ENCODE data around the gene CDKAL1.

The CDKAL1 gene

DNA sequence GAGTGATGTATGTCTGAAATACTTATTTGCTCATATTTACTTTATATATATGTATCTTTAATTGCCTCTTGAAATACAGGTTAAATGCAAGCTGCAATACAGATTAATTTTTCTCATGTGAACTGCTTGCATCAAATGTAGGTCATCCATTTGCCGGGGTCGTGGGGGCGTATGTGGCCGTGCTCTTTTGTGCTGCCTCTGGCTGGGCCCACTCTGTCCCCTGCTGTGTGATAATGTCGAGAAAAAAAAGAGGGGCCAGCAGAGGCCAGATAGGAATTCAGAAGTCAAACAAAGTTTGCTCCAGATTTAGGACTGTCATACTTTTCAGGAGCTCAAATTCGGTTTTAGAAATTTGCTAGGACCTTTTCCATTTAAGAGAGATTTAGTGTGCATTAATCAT lies 599.6 kb downstream of the CDKAL1 start:
- POLR2A ChIA-PET = no interaction called here
- no peak for TF ChIP-seq NFRKB (IDR thresholded peaks at IDR 0.05)
- no peak for TF ChIP-seq ARNT (IDR thresholded peaks at IDR 0.05)
- no peak for TF ChIP-seq ELF4 (IDR thresholded peaks at IDR 0.05)
- TF ChIP-seq, protein P1, sequence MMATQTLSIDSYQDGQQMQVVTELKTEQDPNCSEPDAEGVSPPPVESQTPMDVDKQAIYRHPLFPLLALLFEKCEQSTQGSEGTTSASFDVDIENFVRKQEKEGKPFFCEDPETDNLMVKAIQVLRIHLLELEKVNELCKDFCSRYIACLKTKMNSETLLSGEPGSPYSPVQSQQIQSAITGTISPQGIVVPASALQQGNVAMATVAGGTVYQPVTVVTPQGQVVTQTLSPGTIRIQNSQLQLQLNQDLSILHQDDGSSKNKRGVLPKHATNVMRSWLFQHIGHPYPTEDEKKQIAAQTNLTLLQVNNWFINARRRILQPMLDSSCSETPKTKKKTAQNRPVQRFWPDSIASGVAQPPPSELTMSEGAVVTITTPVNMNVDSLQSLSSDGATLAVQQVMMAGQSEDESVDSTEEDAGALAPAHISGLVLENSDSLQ (IDR thresholded peaks at IDR 0.05) = no peak
- no peak for TF ChIP-seq FOXK2 (IDR thresholded peaks at IDR 0.05)
- TF ChIP-seq TARDBP (IDR thresholded peaks at IDR 0.05) = no peak
- no peak for TF ChIP-seq L3MBTL2 (conservative IDR thresholded peaks at IDR 0.05)
- TF ChIP-seq HDGF (IDR thresholded peaks at IDR 0.05; ENCODE audit: borderline replicate concordance) = no peak
- no peak for TF ChIP-seq CTBP1 (IDR thresholded peaks at IDR 0.05; ENCODE audit: borderline replicate concordance)
- TF ChIP-seq SUZ12 (IDR thresholded peaks at IDR 0.05) = no peak
- TF ChIP-seq BHLHE40 (IDR thresholded peaks at IDR 0.05; ENCODE audit: borderline replicate concordance) = no peak
- TF ChIP-seq ZNF384 (IDR thresholded peaks at IDR 0.05) = no peak
- CTCF ChIA-PET = interaction anchor here (0.6 kb wide), 1 partner anchor 416 kb away, joined by 4 read pairs; no protein-coding TSS in a partner anchor
- no peak for DNase-seq (ENCODE audit: extremely low spot score)

DNA sequence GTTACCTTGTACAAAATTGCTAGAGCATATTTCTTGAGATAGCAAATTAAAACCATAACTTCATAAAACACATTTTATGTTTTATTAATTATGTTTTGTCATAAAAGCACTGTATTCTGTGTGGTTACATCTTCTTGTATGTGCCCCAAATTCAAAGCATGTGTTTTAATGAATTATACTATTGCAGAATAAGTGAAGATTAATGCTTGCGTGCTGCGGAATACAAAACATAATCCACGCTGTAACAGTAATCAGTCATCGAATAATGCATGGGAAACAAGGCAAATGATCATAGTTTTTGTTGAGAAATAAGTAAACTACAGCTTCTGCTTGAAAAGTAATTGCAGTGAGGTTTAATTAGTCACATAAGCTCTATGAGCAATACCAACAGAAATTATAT lies 600.1 kb downstream of the CDKAL1 start:
- ChIA-PET POLR2A (no interaction called here), CTCF (interaction anchor here (0.6 kb wide), 1 partner anchor 415 kb away, joined by 4 read pairs; no protein-coding TSS in a partner anchor)

DNA sequence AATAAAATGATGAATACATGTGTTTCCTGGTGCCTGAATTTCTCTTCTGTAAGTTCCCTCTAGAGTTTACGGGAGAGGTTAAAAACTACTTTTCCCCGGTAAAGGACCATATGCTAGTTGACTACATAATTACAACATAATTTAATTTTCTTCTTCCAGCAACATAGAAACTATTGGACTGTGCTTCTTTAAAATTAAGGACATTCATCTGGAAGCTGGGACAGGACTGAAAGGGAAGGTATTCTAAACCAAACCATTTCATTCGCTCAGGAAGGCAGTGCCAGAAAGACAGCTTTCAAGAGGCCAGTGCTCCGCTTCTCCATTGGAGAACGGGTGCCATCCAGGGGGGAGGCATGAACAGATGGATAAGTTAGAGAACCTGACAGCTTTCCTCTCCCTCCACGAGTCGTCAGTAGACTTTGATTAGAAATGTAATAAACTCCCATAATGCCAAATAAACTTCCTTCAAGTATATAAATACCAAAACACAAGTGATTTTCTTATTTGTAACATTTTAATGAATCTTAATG lies 601.3 kb downstream of the CDKAL1 start:
- no peak for DNase-seq (ENCODE audit: extremely low spot score)
- TF ChIP-seq FOXM1 (IDR thresholded peaks at IDR 0.05; ENCODE audit: borderline replicate concordance) = no peak
- no peak for TF ChIP-seq FOXK2 (IDR thresholded peaks at IDR 0.05)
- no peak for TF ChIP-seq CTBP1 (IDR thresholded peaks at IDR 0.05; ENCODE audit: borderline replicate concordance)
- TF ChIP-seq TARDBP (IDR thresholded peaks at IDR 0.05) = no peak
- no peak for TF ChIP-seq ARNT (IDR thresholded peaks at IDR 0.05)
- TF ChIP-seq SP1 (IDR thresholded peaks at IDR 0.05) = no peak
- no peak for TF ChIP-seq FOXA1 (IDR thresholded peaks at IDR 0.05)
- ChIA-PET POLR2A (no interaction called here), CTCF (no interaction called here)

More for the DNA sequence above, 600.1 kb downstream of the CDKAL1 start:
- no peak for TF ChIP-seq SUZ12 (IDR thresholded peaks at IDR 0.05)
- TF ChIP-seq L3MBTL2 (conservative IDR thresholded peaks at IDR 0.05) = no peak
- TF ChIP-seq, protein P1 (IDR thresholded peaks at IDR 0.05) = no peak
- no peak for TF ChIP-seq TARDBP (IDR thresholded peaks at IDR 0.05)
- no peak for TF ChIP-seq NFRKB (IDR thresholded peaks at IDR 0.05)
- no peak for TF ChIP-seq LEF1 (IDR thresholded peaks at IDR 0.05; ENCODE audit: borderline replicate concordance)
- no peak for TF ChIP-seq HDGF (IDR thresholded peaks at IDR 0.05; ENCODE audit: borderline replicate concordance)
- no peak for TF ChIP-seq SP1 (IDR thresholded peaks at IDR 0.05)
- TF ChIP-seq ARNT (IDR thresholded peaks at IDR 0.05) = no peak
- TF ChIP-seq CTBP1 (IDR thresholded peaks at IDR 0.05; ENCODE audit: borderline replicate concordance) = no peak
- no peak for TF ChIP-seq FOXA1 (IDR thresholded peaks at IDR 0.05)
- no peak for TF ChIP-seq ELF4 (IDR thresholded peaks at IDR 0.05)
- TF ChIP-seq FOXK2 (IDR thresholded peaks at IDR 0.05) = no peak
- no peak for TF ChIP-seq BHLHE40 (IDR thresholded peaks at IDR 0.05; ENCODE audit: borderline replicate concordance)
- no peak for TF ChIP-seq FOXM1 (IDR thresholded peaks at IDR 0.05; ENCODE audit: borderline replicate concordance)
- TF ChIP-seq ZNF384 (IDR thresholded peaks at IDR 0.05) = no peak
- no peak for DNase-seq (ENCODE audit: extremely low spot score)

DNA sequence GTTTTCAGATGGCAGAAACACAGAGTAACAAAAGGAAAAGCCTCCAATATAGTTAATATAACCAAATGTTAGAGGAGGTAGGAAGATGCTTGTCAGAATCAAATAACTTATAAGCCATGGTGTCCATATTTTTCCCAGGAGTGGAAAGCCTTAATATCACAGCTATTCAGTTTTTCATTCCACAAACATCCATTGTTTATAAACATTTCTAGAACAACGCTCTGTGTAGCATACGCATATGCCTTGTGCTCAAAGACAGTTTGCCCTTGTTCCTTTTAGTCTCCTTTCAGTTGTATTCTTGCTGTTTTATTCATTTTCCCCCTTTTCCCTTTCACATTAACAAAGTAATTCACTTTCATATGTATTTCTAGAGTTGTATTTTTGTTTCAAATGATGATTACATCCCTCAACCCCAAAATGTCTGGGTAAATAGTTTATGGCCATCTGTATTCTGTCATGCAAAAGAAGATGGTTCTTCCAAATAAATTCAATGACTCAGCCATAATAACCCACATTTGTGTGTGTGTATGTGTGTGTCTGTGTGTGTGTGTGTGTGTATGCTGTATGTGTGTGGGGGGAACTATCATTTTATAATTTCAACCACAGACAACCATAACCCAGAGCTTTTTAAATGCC lies 603.6 kb downstream of the CDKAL1 start:
- TF ChIP-seq, protein P1 (IDR thresholded peaks at IDR 0.05) = no peak
- POLR2A ChIA-PET = no interaction called here
- no peak for DNase-seq (ENCODE audit: extremely low spot score)
- CTCF ChIA-PET = no interaction called here

DNA sequence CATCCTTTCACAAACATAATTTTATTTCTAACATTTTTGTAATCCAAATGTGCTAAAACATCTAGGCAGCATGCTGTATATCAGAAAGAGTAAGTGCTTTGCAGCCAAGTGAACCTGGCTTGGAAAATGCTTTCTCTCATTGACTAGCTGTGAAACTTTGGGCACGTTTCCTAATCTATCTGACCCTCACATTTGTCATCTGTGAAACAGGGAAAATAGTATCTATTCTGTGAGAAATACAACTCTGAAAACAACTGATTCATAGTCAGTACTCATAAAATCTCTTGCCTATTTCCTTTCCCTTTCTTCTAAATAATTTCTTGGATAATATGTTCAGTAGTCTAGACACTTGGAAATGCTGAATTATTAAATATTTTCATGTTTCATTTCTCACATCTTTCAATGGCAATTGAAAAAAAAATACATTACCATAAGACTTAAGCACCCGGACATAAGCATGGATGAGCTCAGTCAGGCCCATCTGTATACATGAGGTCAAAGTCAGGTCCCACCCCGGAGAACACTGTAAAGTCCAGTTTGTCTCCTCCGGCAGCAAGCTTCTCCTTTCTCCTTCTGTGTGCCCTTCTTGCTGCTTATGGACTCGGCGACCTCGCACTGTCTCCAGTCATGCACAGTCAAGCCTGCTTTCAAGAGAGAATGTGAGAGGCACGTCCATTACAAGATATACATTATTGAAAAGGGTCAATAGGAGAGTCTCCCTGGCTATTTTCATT lies 604.2 kb downstream of the CDKAL1 start:
- ChIA-PET POLR2A (no interaction called here), CTCF (interaction anchor here (0.6 kb wide), 1 partner anchor 279 kb away, joined by 3 read pairs; no protein-coding TSS in a partner anchor)
- DNase-seq (ENCODE audit: extremely low spot score) = no peak
- TF ChIP-seq ELF4 (IDR thresholded peaks at IDR 0.05) = no peak
- TF ChIP-seq L3MBTL2 (conservative IDR thresholded peaks at IDR 0.05) = no peak
- TF ChIP-seq FOXA1 (IDR thresholded peaks at IDR 0.05) = no peak

DNA sequence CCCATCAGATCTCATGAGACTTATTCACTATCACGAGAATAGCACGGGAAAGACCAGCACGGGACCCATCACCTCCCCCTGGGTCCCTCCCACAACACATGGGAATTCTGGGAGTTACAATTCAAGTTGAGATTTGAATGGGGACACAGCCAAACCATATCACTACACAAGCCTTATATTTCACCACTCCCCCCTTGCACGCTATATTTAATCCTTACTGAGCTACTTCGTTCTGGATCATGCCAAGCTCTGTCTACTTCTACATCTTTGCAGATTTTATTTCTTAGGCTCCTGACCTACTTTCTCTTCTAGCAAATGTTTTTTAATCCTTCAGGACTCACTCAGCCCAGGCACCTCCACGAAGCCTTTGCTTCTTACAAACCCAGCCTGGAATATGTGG lies 606.7 kb downstream of the CDKAL1 start:
- TF ChIP-seq SP1 (IDR thresholded peaks at IDR 0.05) = no peak
- TF ChIP-seq LEF1 (IDR thresholded peaks at IDR 0.05; ENCODE audit: borderline replicate concordance) = no peak
- no peak for TF ChIP-seq BHLHE40 (IDR thresholded peaks at IDR 0.05; ENCODE audit: borderline replicate concordance)
- no peak for TF ChIP-seq NFRKB (IDR thresholded peaks at IDR 0.05)
- no peak for TF ChIP-seq SUZ12 (IDR thresholded peaks at IDR 0.05)
- no peak for TF ChIP-seq L3MBTL2 (conservative IDR thresholded peaks at IDR 0.05)
- no peak for TF ChIP-seq HDGF (IDR thresholded peaks at IDR 0.05; ENCODE audit: borderline replicate concordance)
- TF ChIP-seq ZNF384 (IDR thresholded peaks at IDR 0.05) = no peak
- no peak for TF ChIP-seq FOXM1 (IDR thresholded peaks at IDR 0.05; ENCODE audit: borderline replicate concordance)
- no peak for TF ChIP-seq ARNT (IDR thresholded peaks at IDR 0.05)
- TF ChIP-seq FOXK2 (IDR thresholded peaks at IDR 0.05) = no peak
- no peak for TF ChIP-seq CTBP1 (IDR thresholded peaks at IDR 0.05; ENCODE audit: borderline replicate concordance)
- TF ChIP-seq, protein P1 (IDR thresholded peaks at IDR 0.05) = no peak
- no peak for TF ChIP-seq FOXA1 (IDR thresholded peaks at IDR 0.05)
- CTCF ChIA-PET = no interaction called here
- DNase-seq (ENCODE audit: extremely low spot score) = no peak
- POLR2A ChIA-PET = no interaction called here
